Head of caudate nucleus (tissue), 42 donors: ENCODE results near the gene HSF4.

Source experiments
- DNase-seq, 42 donors: peaks; one replicate each; pipeline versions ENCODE4 v3.0.0 to v3.0.0-alpha.2; 2020 to 2021; ENCODE audit warnings: mixed read lengths in 7 of 42
- intact Hi-C: fragments of 100-400 bp; cut with DNase I; formaldehyde crosslinking; loops from one replicate; pipeline ENCODE4 v1.15.0; 2022

The HSF4 gene

GRCh38 chr16:67148656-67149275, 15.8 kb upstream of the HSF4 start:
- no peak for DNase-seq

GRCh38 chr16:67149276-67150046, 15.1 kb upstream of the HSF4 start:
- peak in 1 of 42 donors; percentile 15 for DNase-seq
- intact Hi-C loops, result loop anchor here (10.0 kb wide), 3 partner anchors 45 to 205 kb away; partner anchors contain the start of gene PHAF1

More at GRCh38 chr16:67148656-67149275, 15.8 kb upstream of the HSF4 start:
- intact Hi-C loops, result no loop called here

- intact Hi-C loops, result loop anchor here (10.0 kb wide), 3 partner anchors 45 to 205 kb away; partner anchors contain the start of gene PHAF1
- peak in 7 of 42 donors; percentile 30 to 48 (median 47) for DNase-seq
Measured at GRCh38 chr16:67150047-67150832, 14.3 kb upstream of the HSF4 start.

GRCh38 chr16:67150833-67151396, 13.6 kb upstream of the HSF4 start, which contains the start of gene B3GNT9:
TSS of gene B3GNT9 (minus strand) at chr16:67150998. CDS start at chr16:67150485, 513 bp downstream.
- intact Hi-C loops, result loop anchor here (10.0 kb wide), 3 partner anchors 46 to 206 kb away; partner anchors contain the start of gene PHAF1
- DNase-seq, result peak in 40 of 42 donors; percentile 44 to 86 (median 70)

GRCh38 chr16:67151431-67152097, 13.0 kb upstream of the HSF4 start:
- no peak for DNase-seq
- intact Hi-C loops, result loop anchor here (10.0 kb wide), 3 partner anchors 47 to 207 kb away; partner anchors contain the start of gene PHAF1

- intact Hi-C loops, result loop anchor here (2.0 to 10.0 kb wide), 4 partner anchors 50 to 210 kb away; partner anchors contain the start of gene PHAF1
- peak in 1 of 42 donors; percentile 15 for DNase-seq
Measured at GRCh38 chr16:67154578-67155294, 9.8 kb upstream of the HSF4 start.

- intact Hi-C loops, result loop anchor here (2.0 to 10.0 kb wide), 4 partner anchors 51 to 211 kb away; partner anchors contain the start of gene PHAF1
- peak; percentile 42 to 92 (median 82) for DNase-seq
Measured at GRCh38 chr16:67155295-67156142, 9.0 kb upstream of the HSF4 start.

- intact Hi-C loops, result loop anchor here (10.0 kb wide), 3 partner anchors 51 to 211 kb away; partner anchors contain the start of gene PHAF1
- DNase-seq, result no peak
Measured at GRCh38 chr16:67156143-67156844, 8.3 kb upstream of the HSF4 start.

GRCh38 chr16:67157106-67157748, 7.3 kb upstream of the HSF4 start:
- no peak for DNase-seq
- intact Hi-C loops, result loop anchor here (10.0 kb wide), 3 partner anchors 52 to 212 kb away; partner anchors contain the start of gene PHAF1

GRCh38 chr16:67157892-67158635, 6.5 kb upstream of the HSF4 start:
- intact Hi-C loops, result loop anchor here (10.0 kb wide), 3 partner anchors 53 to 213 kb away; partner anchors contain the start of gene PHAF1
- no peak for DNase-seq

- intact Hi-C loops, result loop anchor here (10.0 kb wide), 3 partner anchors 54 to 214 kb away; partner anchors contain the start of gene PHAF1
- DNase-seq, result no peak
Measured at GRCh38 chr16:67158637-67159600, 5.6 kb upstream of the HSF4 start.

- DNase-seq, result no peak
- intact Hi-C loops, result no loop called here
Measured at GRCh38 chr16:67161595-67162058, 2.9 kb upstream of the HSF4 start.

- intact Hi-C loops, result no loop called here
- no peak for DNase-seq
Measured at GRCh38 chr16:67162506-67163163, 1.9 kb upstream of the HSF4 start.
